Measurements from ENCODE around the gene PARD3. TPM values are rescaled to one million over a fixed set of nuclear protein-coding genes. Genes with fewer than 3 reads are reported as not detected.
"Not testable (repeated sequence)": the region's sequence is repeated elsewhere in the genome, so short reads cannot be mapped to it uniquely, and the experiment has no call there.

Gene PARD3
- total RNA-seq, 1 experiment from 2014 or later, result 154 TPM

- H3F3A ChIP-seq (ENCODE audit: low read length, unreplicated experiment), result no peaks in the 10 kb centered on the region
- H3K9me2 ChIP-seq (replicated peaks; ENCODE audit: low read length), result no peaks in the 10 kb centered on the region
- ChIA-PET POLR2A (ENCODE audit: unreplicated experiment) (no interaction called here), CTCF (no interaction called here)
- intact Hi-C loops (cut with micrococcal nuclease), result no loop called here
- no peak overlapping the region for H3K9ac ChIP-seq (ENCODE audit: low read length)
- no peaks in the 10 kb centered on the region for H3K27me3 ChIP-seq (ENCODE audit: low read length)
- H3K9me3 ChIP-seq (ENCODE audit: low read length), result no peaks in the 10 kb centered on the region
- H3K79me2 ChIP-seq (ENCODE audit: low read length), result peaks cover 91% of the 10 kb centered on the region
- H3K4me2 ChIP-seq (ENCODE audit: low read length), result no peak overlapping the region
- no peaks in the 10 kb centered on the region for H3K36me3 ChIP-seq (ENCODE audit: low read depth, low read length)
- H4K20me1 ChIP-seq (ENCODE audit: low read length), result peaks cover 23% of the 10 kb centered on the region; the same call in 1 of the 2 replicates
- ATAC-seq (no peak), DNase-seq (no peak)
- no peak overlapping the region for H2AFZ ChIP-seq (ENCODE audit: low read length)
- TF ChIP-seq, protein P1, sequence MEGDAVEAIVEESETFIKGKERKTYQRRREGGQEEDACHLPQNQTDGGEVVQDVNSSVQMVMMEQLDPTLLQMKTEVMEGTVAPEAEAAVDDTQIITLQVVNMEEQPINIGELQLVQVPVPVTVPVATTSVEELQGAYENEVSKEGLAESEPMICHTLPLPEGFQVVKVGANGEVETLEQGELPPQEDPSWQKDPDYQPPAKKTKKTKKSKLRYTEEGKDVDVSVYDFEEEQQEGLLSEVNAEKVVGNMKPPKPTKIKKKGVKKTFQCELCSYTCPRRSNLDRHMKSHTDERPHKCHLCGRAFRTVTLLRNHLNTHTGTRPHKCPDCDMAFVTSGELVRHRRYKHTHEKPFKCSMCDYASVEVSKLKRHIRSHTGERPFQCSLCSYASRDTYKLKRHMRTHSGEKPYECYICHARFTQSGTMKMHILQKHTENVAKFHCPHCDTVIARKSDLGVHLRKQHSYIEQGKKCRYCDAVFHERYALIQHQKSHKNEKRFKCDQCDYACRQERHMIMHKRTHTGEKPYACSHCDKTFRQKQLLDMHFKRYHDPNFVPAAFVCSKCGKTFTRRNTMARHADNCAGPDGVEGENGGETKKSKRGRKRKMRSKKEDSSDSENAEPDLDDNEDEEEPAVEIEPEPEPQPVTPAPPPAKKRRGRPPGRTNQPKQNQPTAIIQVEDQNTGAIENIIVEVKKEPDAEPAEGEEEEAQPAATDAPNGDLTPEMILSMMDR (conservative IDR thresholded peaks at IDR 0.05; ENCODE audit: low read depth, low read length), result no peak
- TF ChIP-seq EZH2phosphoT487 (IDR thresholded peaks at IDR 0.05; ENCODE audit: borderline replicate concordance, low read length) (no peak), EZH2 (IDR thresholded peaks at IDR 0.05; ENCODE audit: low read length, unreplicated experiment) (no peak)
- no peak overlapping the region for H3K4me3 ChIP-seq (ENCODE audit: low read length)
- H3K27ac ChIP-seq (ENCODE audit: low read length), result no peak overlapping the region
- peaks cover 3% of the 10 kb centered on the region; the same call in 1 of the 2 replicates for H3K4me1 ChIP-seq (ENCODE audit: insufficient read depth, low read length)
- BruUV-seq (replicated peaks), result no TSS peak
These were observed 70.5 kb downstream of the PARD3 start for GRCh38 chr10:34744590-34744989.

GRCh38 chr10:34743814-34744213 is 71.3 kb downstream of the PARD3 start:
- no peak overlapping the region for H3K9ac ChIP-seq (ENCODE audit: low read length)
- intact Hi-C loops (cut with micrococcal nuclease), result no loop called here
- TF ChIP-seq EZH2phosphoT487 (IDR thresholded peaks at IDR 0.05; ENCODE audit: borderline replicate concordance, low read length), result no peak
- TF ChIP-seq, protein P1 (conservative IDR thresholded peaks at IDR 0.05; ENCODE audit: low read depth, low read length), result no peak
- no TSS peak for BruUV-seq (replicated peaks)
- no peaks in the 10 kb centered on the region for H3F3A ChIP-seq (ENCODE audit: low read length, unreplicated experiment)
- H3K9me3 ChIP-seq (ENCODE audit: low read length), result no peaks in the 10 kb centered on the region
- H3K36me3 ChIP-seq (ENCODE audit: low read depth, low read length), result no peaks in the 10 kb centered on the region
- no peak overlapping the region for H2AFZ ChIP-seq (ENCODE audit: low read length)
- ChIA-PET POLR2A (ENCODE audit: unreplicated experiment) (no interaction called here), CTCF (interaction anchor here (0.6 kb wide), 1 partner anchor 15 kb away, joined by 5 read pairs; no protein-coding TSS in a partner anchor)
- H3K27ac ChIP-seq (ENCODE audit: low read length), result no peak overlapping the region
- no peaks in the 10 kb centered on the region for H3K9me2 ChIP-seq (replicated peaks; ENCODE audit: low read length)
- H3K4me3 ChIP-seq (ENCODE audit: low read length), result no peak overlapping the region
- H3K4me1 ChIP-seq (ENCODE audit: insufficient read depth, low read length), result peaks cover 3% of the 10 kb centered on the region; the same call in 1 of the 2 replicates
- DNase-seq (no peak), ATAC-seq (no peak)
- peaks cover 92% of the 10 kb centered on the region for H3K79me2 ChIP-seq (ENCODE audit: low read length)
- no peak overlapping the region for H3K4me2 ChIP-seq (ENCODE audit: low read length)
- no peaks in the 10 kb centered on the region for H3K27me3 ChIP-seq (ENCODE audit: low read length)
- H4K20me1 ChIP-seq (ENCODE audit: low read length), result peaks cover 24% of the 10 kb centered on the region; the same call in 1 of the 2 replicates

DNA sequence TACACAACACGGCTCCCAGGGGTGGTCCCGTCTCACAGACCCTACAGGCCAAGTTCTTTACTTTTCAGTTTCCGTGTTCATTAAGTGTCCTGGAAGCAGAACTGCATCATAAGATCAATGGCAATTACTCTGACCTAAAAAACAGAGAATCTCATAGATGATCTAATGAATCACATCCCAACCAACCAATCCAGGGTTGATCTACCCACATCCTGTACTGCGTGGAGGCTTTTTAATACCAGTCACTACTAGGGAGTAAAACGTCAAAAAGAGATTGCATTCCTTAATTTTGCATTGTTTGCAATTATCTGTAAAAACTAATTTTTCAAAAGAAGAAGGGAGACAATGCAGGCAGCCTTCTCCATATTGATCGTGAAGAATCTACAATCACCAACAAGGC is 72.6 kb downstream of the PARD3 start:
- no peaks in the 10 kb centered on the region for H3K9me3 ChIP-seq (ENCODE audit: low read length)
- H2AFZ ChIP-seq (ENCODE audit: low read length), result no peak overlapping the region
- H3K36me3 ChIP-seq (ENCODE audit: low read depth, low read length), result no peaks in the 10 kb centered on the region
- TF ChIP-seq, protein P1 (conservative IDR thresholded peaks at IDR 0.05; ENCODE audit: low read depth, low read length), result no peak
- TF ChIP-seq EZH2phosphoT487 (IDR thresholded peaks at IDR 0.05; ENCODE audit: borderline replicate concordance, low read length), result no peak
- TF ChIP-seq EZH2 (IDR thresholded peaks at IDR 0.05; ENCODE audit: low read length, unreplicated experiment), result no peak
- H3K27ac ChIP-seq (ENCODE audit: low read length), result no peak overlapping the region
- no peaks in the 10 kb centered on the region for H3F3A ChIP-seq (ENCODE audit: low read length, unreplicated experiment)
- intact Hi-C loops (cut with micrococcal nuclease), result no loop called here
- no peak for ATAC-seq
- no peak overlapping the region for H3K9ac ChIP-seq (ENCODE audit: low read length)
- no peak overlapping the region for H3K4me3 ChIP-seq (ENCODE audit: low read length)
- peaks cover 93% of the 10 kb centered on the region for H3K79me2 ChIP-seq (ENCODE audit: low read length)
- no TSS peak for BruUV-seq (replicated peaks)
- no peak overlapping the region for H3K4me2 ChIP-seq (ENCODE audit: low read length)
- CTCF ChIA-PET, result no interaction called here
- POLR2A ChIA-PET (ENCODE audit: unreplicated experiment), result no interaction called here
- no peaks in the 10 kb centered on the region for H3K27me3 ChIP-seq (ENCODE audit: low read length)
- peaks cover 20% of the 10 kb centered on the region; the same call in 1 of the 2 replicates for H4K20me1 ChIP-seq (ENCODE audit: low read length)
- no peak for DNase-seq
- H3K4me1 ChIP-seq (ENCODE audit: insufficient read depth, low read length), result peaks cover 3% of the 10 kb centered on the region; the same call in 1 of the 2 replicates
- H3K9me2 ChIP-seq (replicated peaks; ENCODE audit: low read length), result no peaks in the 10 kb centered on the region

- intact Hi-C loops (cut with micrococcal nuclease); H3K4me2 ChIP-seq (ENCODE audit: low read length); H2AFZ ChIP-seq (ENCODE audit: low read length); CTCF ChIA-PET; H3F3A ChIP-seq (ENCODE audit: low read length, unreplicated experiment); BruUV-seq (replicated peaks); H3K27me3 ChIP-seq (ENCODE audit: low read length); H3K9me3 ChIP-seq (ENCODE audit: low read length); H3K9ac ChIP-seq (ENCODE audit: low read length); H3K4me3 ChIP-seq (ENCODE audit: low read length); ATAC-seq; H3K27ac ChIP-seq (ENCODE audit: low read length); H3K9me2 ChIP-seq (replicated peaks; ENCODE audit: low read length); DNase-seq; H3K36me3 ChIP-seq (ENCODE audit: low read depth, low read length); H3K4me1 ChIP-seq (ENCODE audit: insufficient read depth, low read length): not testable (repeated sequence)
- peaks cover 94% of the 10 kb centered on the region for H3K79me2 ChIP-seq (ENCODE audit: low read length)
- POLR2A ChIA-PET (ENCODE audit: unreplicated experiment), result interaction anchor here (0.6 kb wide), 1 partner anchor 27 kb away, joined by 3 read pairs; no protein-coding TSS in a partner anchor
- peaks cover 19% of the 10 kb centered on the region; the same call in 1 of the 2 replicates for H4K20me1 ChIP-seq (ENCODE audit: low read length)
These were observed 74.0 kb downstream of the PARD3 start for GRCh38 chr10:34741087-34741486.
